Measurements from ENCODE around the gene CFAP97D1. TPM values are rescaled to one million over a fixed set of nuclear protein-coding genes. Genes with fewer than 3 reads are reported as not detected.

CFAP97D1 gene
- total RNA-seq, 4 donors from 2014 or later, result 0.19 to 0.22 TPM; not detected in 2

GRCh38 chr17:43771463-43771862 is 8.8 kb upstream of the CFAP97D1 start:
- TF ChIP-seq, protein P1, sequence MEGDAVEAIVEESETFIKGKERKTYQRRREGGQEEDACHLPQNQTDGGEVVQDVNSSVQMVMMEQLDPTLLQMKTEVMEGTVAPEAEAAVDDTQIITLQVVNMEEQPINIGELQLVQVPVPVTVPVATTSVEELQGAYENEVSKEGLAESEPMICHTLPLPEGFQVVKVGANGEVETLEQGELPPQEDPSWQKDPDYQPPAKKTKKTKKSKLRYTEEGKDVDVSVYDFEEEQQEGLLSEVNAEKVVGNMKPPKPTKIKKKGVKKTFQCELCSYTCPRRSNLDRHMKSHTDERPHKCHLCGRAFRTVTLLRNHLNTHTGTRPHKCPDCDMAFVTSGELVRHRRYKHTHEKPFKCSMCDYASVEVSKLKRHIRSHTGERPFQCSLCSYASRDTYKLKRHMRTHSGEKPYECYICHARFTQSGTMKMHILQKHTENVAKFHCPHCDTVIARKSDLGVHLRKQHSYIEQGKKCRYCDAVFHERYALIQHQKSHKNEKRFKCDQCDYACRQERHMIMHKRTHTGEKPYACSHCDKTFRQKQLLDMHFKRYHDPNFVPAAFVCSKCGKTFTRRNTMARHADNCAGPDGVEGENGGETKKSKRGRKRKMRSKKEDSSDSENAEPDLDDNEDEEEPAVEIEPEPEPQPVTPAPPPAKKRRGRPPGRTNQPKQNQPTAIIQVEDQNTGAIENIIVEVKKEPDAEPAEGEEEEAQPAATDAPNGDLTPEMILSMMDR (IDR thresholded peaks at IDR 0.05; ENCODE audit: low read depth), result no peak

DNA sequence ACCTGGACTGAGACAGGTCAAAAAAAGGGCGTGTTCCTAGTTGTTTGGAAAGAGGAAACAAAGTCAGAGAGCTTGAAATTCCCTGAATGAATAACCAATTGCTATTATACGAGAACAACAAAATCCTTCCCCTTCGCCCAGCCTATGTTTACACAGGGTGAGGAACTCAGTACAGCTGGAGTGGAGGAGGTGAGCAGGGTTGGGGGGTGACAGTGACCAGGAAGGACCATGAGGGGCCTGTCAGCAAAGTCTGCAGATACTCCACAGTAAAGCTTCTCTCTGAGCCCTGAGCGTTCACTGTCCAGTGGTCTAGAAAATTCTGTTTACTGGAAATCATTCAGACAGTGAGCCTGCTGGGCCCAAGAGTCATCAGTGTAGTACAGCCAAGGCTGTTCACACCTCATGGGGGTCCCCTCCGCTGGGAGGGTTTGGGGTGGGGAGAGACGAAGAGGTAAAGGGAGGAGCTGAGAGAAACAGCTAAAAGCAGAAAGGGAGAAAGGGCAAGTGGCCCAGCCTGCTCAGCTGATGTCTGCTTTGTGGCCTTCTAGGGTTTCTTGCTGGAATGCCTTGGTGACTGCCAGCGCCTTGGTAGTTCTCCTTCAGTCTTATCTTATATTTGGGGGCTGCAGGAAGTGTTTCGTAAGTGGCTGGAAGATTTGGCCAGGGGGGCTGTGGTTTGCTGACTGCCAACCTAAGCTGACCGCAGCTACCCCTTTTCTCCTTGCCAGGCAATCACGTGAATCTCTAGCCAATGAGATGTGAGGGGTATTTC is 7.2 kb upstream of the CFAP97D1 start:
- TF ChIP-seq, protein P1 (IDR thresholded peaks at IDR 0.05; ENCODE audit: low read depth), result no peak

GRCh38 chr17:43774304-43775250 is 5.7 kb upstream of the CFAP97D1 start:
- TF ChIP-seq, protein P1 (IDR thresholded peaks at IDR 0.05; ENCODE audit: low read depth), result no peak

DNA sequence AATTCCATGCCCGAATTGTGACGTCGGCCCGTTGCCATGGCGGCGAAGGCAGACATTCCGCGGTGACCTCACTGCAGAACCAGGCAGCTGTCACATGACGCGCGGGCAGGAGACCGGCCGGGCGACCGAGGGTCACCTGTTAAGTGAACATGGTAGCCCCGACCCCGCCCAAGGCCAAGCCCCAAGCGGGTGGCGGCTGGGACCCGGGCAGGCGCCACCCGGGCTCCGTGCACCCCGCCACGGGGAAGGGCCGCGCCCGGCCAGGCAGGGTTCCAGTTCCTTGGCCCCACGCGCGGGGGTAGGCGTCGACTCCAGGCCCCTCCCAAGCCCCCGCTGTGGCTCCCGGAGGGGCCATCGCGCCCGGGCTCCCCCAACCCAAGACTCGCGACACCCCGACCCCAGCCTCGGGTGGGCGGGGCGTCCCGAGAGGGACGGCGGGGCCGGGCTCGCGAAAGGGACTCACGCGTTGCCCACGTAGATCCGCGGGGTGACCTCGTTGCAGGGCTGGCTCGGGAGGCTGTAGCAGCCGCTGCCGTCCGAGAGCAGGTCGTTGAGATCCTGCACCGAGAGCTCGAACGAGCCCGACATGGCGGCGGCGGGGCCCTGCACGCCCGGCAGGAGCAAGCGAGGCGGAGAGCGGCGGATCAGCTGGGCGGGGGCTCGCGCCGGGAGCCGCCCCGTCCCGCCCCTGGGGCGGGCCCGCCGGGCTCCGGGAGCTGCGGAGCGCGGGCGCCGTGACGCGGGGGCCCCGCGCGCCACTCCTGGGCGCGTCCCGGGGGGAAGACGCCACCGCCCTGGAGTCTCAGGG is 1.7 kb upstream of the CFAP97D1 start, which contains the start of gene DUSP3:
Gene DUSP3 (minus strand): TSS at position 641 of the 808 bp plus-strand sequence. CDS start 53 bp downstream, at position 588.
- TF ChIP-seq, protein P1 (IDR thresholded peaks at IDR 0.05; ENCODE audit: low read depth), result no peak

DNA sequence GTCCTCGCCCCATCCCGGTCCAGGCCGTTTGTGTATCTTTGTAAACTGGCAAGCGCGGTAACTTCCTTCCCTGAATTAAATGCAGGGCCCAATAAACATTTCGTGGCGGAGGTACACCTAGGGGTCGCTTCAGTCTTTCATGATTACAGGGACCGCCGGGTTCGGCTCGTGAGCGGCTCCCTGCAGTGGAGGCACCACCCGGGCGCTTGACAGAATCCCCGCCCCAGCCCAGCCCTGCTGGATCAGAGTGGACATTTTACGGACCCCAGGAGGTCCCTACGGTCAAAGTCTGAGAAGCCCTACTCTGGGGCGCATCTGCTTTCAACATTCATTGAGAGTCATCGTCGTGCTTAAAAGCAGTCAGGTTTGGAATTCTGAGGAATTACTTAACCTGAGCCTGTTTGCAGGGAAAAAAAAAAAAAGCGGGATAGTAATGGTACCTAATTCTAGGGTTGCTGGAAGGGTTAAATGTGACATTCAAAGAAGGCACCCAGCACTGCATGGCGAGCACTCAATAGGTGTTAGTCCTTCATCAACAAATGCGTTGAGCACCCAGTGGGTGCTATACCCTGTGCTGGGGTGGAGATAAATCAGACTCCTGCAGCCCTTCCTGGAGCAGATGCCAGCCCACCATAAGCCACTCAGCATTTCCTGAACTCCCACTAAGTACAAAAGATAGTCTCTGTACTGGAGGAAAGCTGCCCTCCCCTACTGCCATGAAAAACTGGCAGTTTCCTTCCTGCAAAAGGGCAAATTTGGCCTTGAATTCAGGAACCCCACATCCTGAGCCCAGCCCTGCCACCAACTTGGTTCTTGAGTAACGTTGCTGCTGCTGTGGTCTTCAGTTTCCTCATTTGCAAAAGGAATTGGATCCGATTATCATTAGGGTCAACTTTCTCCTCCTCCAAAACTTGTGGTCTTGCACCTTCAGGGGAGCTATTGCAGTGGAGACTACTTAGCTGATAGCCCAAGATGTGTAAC is 800 bp upstream of the CFAP97D1 start:
- TF ChIP-seq, protein P1 (IDR thresholded peaks at IDR 0.05; ENCODE audit: low read depth), result no peak

Data from subcutaneous adipose tissue (tissue), 4 donors.